Keratinocyte (primary cell): ENCODE measurements around the gene AMMECR1L. TPM values are rescaled to one million over a fixed set of nuclear protein-coding genes. Genes with fewer than 3 reads are reported as not detected.
A peak's percentile ranks its signal among the peaks of the same experiment; 100 is the strongest.
"Not testable (repeated sequence)": the region's sequence is repeated elsewhere in the genome, so short reads cannot be mapped to it uniquely, and the experiment has no call there.

Experiments
- DNase-seq: peaks from one replicate; pipeline ENCODE4 v3.0.0-alpha.2; 2011; ENCODE audit warnings: low read depth, missing footprints, low spot score
- FAIRE-seq: peaks from 2 replicates; lab custom pipeline; 2011; peaks lifted over from hg19 to GRCh38; lab: Jason Lieb, UNC
- H2AFZ ChIP-seq: 2 replicates; pipeline ENCODE4 v1.6.0; 2012; ENCODE audit warnings: low read length, control low read depth, inconsistent platforms; ENCODE audit not compliant: control insufficient read depth
- H3K27ac ChIP-seq: 2 replicates; pipeline ENCODE4 v1.5.1; 2011; ENCODE audit warnings: low read length; ENCODE audit not compliant: control insufficient read depth, insufficient read depth
- H3K27me3 ChIP-seq: 3 replicates; pipeline ENCODE4 v1.6.0; 2011; ENCODE audit warnings: low read length; ENCODE audit not compliant: control insufficient read depth, insufficient read depth; ENCODE audit errors: extremely low read depth
- H3K36me3 ChIP-seq, 2 experiments: 2 replicates in 1 of 2; 3 replicates in 1 of 2; pipeline ENCODE4 v1.5.1; 2011; ENCODE audit warnings: low read length in 2 of 2, mild to moderate bottlenecking in 1 of 2; ENCODE audit not compliant: control insufficient read depth in 2 of 2, insufficient read depth in 2 of 2; ENCODE audit errors: extremely low read depth in 1 of 2
- H3K4me1 ChIP-seq: 3 replicates; pipeline ENCODE4 v1.5.1; 2011; ENCODE audit warnings: low read length; ENCODE audit not compliant: control insufficient read depth, insufficient read depth; ENCODE audit errors: extremely low read depth
- H3K4me2 ChIP-seq: 3 replicates; pipeline ENCODE4 v1.6.0; 2011; ENCODE audit warnings: low read depth, low read length; ENCODE audit not compliant: control insufficient read depth, insufficient read depth; ENCODE audit errors: extremely low read depth
- H3K4me3 ChIP-seq, 3 experiments: fragments of 200-600 bp in 1 of 3; sonication (generic) in 1 of 3; 2 replicates in 2 of 3; 3 replicates in 1 of 3; pipeline ENCODE4 v1.5.1; 2011 to 2016; ENCODE audit warnings: low read length in 3 of 3, mild to moderate bottlenecking in 3 of 3, control low read depth in 2 of 3, inconsistent platforms in 1 of 3, low read depth in 1 of 3, mixed read lengths in 1 of 3, mixed run types in 1 of 3, moderate library complexity in 1 of 3; ENCODE audit not compliant: control insufficient read depth in 2 of 3, insufficient read depth in 2 of 3; ENCODE audit errors: extremely low read depth in 1 of 3
- H3K79me2 ChIP-seq: 2 replicates; pipeline ENCODE4 v1.6.0; 2012; ENCODE audit warnings: low read length; ENCODE audit not compliant: control insufficient read depth, insufficient read depth
- H3K9ac ChIP-seq: 3 replicates; pipeline ENCODE4 v1.6.0; 2011; ENCODE audit warnings: low read length; ENCODE audit not compliant: control insufficient read depth, insufficient read depth; ENCODE audit errors: extremely low read depth
- H3K9me1 ChIP-seq: 3 replicates; pipeline ENCODE4 v1.6.0; 2011; ENCODE audit warnings: low read length; ENCODE audit not compliant: control insufficient read depth, insufficient read depth; ENCODE audit errors: extremely low read depth
- H3K9me3 ChIP-seq: 2 replicates; pipeline ENCODE4 v1.5.1; 2012; ENCODE audit warnings: low read depth, low read length; ENCODE audit not compliant: control insufficient read depth
- H4K20me1 ChIP-seq: 3 replicates; pipeline ENCODE4 v1.6.0; 2011; ENCODE audit warnings: low read length; ENCODE audit not compliant: control insufficient read depth, insufficient read depth; ENCODE audit errors: extremely low read depth
- EZH2 ChIP-seq: IDR thresholded peaks from one replicate; pipeline ENCODE4 v1.6.1; 2012; ENCODE audit warnings: inconsistent platforms, mild to moderate bottlenecking, low read length, moderate library complexity
- dilution Hi-C: fragments of 300-500 bp; cut with MboI; formaldehyde crosslinking; loops from one replicate; pipeline ENCODE4 v1.7.0; 2020; ENCODE audit warnings: low sequenced_read_pairs; ENCODE audit not compliant: extremely low pct_ligation_motif_present
- polyA plus RNA-seq, 5 experiments: library from polyadenylated mRNA; depleted of rRNA in 3 of 5; stranded (reverse) in 3 of 5; stranded (forward) in 1 of 5; unstranded in 1 of 5; fragments of >200 nt; gene quantifications; 1 replicate in 1 of 5; 2 replicates in 3 of 5; 3 replicates in 1 of 5; pipeline versions ENCODE4 v1.2.1 to v1.2.3, GENCODE V29; 2011 to 2012; ENCODE audit warnings: missing spikeins in 2 of 5, low read depth in 1 of 5, low replicate concordance in 1 of 5
- TF ChIP-seq, protein P1 (sequence below), 3 experiments: IDR thresholded peaks in 1 of 3; conservative IDR thresholded peaks in 1 of 3; optimal IDR thresholded peaks in 1 of 3; 2 replicates in 2 of 3; 3 replicates in 1 of 3; pipeline versions ENCODE3 to v1.5.1; 2011; ENCODE audit warnings: low read length in 3 of 3, mild to moderate bottlenecking in 3 of 3, moderate library complexity in 2 of 3, control low read depth in 1 of 3, inconsistent platforms in 1 of 3; ENCODE audit not compliant: insufficient read depth in 2 of 3; ENCODE audit errors: extremely low read depth in 1 of 3

AMMECR1L gene
- polyA plus RNA-seq, 1 donor (not counting 4 experiments of a cell fraction or from before 2014, with no cell fraction given), result 16.8 TPM

DNA sequence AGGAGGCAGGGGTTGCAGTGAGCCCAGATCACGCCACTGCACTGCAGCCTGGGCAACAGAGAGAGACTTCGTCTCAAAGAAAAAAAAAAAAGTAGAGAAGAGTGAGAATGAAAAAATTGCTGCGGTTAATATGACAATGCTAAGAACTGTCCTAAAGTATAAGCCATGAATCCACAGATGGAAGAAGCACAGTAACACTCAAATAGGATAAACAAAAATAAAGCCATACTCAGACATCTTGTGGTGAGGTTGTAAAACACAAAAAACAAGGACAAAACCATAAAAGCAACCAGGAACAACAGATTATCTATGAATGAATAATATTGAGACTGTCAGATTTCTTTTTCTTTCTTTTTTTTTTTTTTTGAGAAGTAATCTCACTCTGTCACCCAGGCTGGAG lies 50.8 kb downstream of the AMMECR1L start:
- no peak for DNase-seq
- H3K27me3 ChIP-seq, result peaks cover 3% of the 10 kb centered on the region
- H3K4me1 ChIP-seq, result peaks cover 13% of the 10 kb centered on the region
- no peak overlapping the region for H3K9ac ChIP-seq
- H4K20me1 ChIP-seq, result no peaks in the 10 kb centered on the region
- H3K9me1 ChIP-seq, result no peaks in the 10 kb centered on the region
- no peaks in the 10 kb centered on the region for H3K9me3 ChIP-seq
- H3K4me3 ChIP-seq, result no peak overlapping the region
- no peaks in the 10 kb centered on the region for H3K79me2 ChIP-seq
- TF ChIP-seq, protein P1, sequence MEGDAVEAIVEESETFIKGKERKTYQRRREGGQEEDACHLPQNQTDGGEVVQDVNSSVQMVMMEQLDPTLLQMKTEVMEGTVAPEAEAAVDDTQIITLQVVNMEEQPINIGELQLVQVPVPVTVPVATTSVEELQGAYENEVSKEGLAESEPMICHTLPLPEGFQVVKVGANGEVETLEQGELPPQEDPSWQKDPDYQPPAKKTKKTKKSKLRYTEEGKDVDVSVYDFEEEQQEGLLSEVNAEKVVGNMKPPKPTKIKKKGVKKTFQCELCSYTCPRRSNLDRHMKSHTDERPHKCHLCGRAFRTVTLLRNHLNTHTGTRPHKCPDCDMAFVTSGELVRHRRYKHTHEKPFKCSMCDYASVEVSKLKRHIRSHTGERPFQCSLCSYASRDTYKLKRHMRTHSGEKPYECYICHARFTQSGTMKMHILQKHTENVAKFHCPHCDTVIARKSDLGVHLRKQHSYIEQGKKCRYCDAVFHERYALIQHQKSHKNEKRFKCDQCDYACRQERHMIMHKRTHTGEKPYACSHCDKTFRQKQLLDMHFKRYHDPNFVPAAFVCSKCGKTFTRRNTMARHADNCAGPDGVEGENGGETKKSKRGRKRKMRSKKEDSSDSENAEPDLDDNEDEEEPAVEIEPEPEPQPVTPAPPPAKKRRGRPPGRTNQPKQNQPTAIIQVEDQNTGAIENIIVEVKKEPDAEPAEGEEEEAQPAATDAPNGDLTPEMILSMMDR (optimal IDR thresholded peaks at IDR 0.05 in 1 of 3, IDR thresholded peaks at IDR 0.05 in 1 of 3, conservative IDR thresholded peaks at IDR 0.05 in 1 of 3; ENCODE audit: extremely low read depth in 1 of 3, insufficient read depth in 2 of 3, low read length in 3 of 3), result no peak
- no peak for TF ChIP-seq EZH2
- H3K4me2 ChIP-seq, result no peak overlapping the region
- FAIRE-seq, result no peak
- no peak overlapping the region for H2AFZ ChIP-seq
- dilution Hi-C loops, result no loop called here
- H3K27ac ChIP-seq, result no peak overlapping the region
- H3K36me3 ChIP-seq, result no peaks in the 10 kb centered on the region

DNA sequence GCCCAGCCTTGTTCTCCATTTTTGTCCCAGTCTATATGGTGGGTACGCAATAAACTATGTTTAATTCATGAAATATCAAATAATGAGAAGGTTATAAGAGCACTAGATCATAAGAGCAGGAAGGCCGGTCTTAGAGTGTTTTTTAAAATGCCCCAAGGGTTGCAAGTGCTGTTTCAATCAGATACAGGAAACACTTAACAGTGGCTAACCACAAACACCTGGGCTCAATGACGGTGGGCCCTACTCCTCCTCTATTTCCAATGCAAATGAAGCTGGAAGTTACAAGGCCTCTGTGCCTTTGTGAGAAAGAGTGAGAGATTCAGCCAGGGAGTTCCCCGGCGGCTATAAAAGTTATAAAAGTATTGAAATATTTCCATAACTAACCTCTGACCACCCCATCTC lies 55.9 kb downstream of the AMMECR1L start:
- H3K4me3 ChIP-seq, result no peak overlapping the region
- TF ChIP-seq EZH2, result no peak
- TF ChIP-seq, protein P1 (optimal IDR thresholded peaks at IDR 0.05 in 1 of 3, IDR thresholded peaks at IDR 0.05 in 1 of 3, conservative IDR thresholded peaks at IDR 0.05 in 1 of 3; ENCODE audit: extremely low read depth in 1 of 3, insufficient read depth in 2 of 3, low read length in 3 of 3), result no peak
- no peaks in the 10 kb centered on the region for H3K9me1 ChIP-seq
- DNase-seq (peak; percentile 54), FAIRE-seq (peak; percentile 63)
- no peaks in the 10 kb centered on the region for H3K79me2 ChIP-seq
- H3K9me3 ChIP-seq, result peaks cover 6% of the 10 kb centered on the region
- no peaks in the 10 kb centered on the region for H3K36me3 ChIP-seq
- H3K4me2 ChIP-seq, result no peak overlapping the region
- H3K4me1 ChIP-seq, result peaks cover 19% of the 10 kb centered on the region
- H4K20me1 ChIP-seq, result no peaks in the 10 kb centered on the region
- peaks cover 5% of the 10 kb centered on the region for H3K27me3 ChIP-seq
- H3K9ac ChIP-seq, result peak overlapping the region; percentile 38
- peak overlapping the region; percentile 47 for H3K27ac ChIP-seq
- H2AFZ ChIP-seq, result no peak overlapping the region
- dilution Hi-C loops, result no loop called here

DNA sequence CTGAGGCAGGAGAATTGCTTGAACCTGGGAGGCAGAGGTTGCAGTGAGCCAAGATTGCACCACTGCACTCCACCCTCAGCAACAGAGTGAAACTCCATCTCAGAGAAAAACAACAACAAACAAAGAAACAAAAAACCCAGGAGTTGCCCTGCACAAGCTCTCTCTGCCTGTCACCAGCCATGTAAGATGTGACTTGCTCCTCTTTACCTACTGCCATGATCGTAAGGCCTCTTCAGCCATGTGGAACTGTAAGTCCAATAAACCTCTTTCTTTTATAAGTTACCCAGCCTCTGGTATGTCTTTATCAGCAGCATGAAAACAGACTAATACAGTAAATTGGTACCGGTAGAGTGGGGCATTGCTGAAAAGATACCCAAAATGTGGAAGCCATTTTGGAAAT lies 59.0 kb downstream of the AMMECR1L start:
- DNase-seq, H2AFZ ChIP-seq, FAIRE-seq, H3K9me1 ChIP-seq, H3K27me3 ChIP-seq, H3K36me3 ChIP-seq, H3K79me2 ChIP-seq, H3K4me3 ChIP-seq, dilution Hi-C loops, H3K4me2 ChIP-seq, H3K27ac ChIP-seq, H3K9ac ChIP-seq, H4K20me1 ChIP-seq, H3K9me3 ChIP-seq: not testable (repeated sequence)
- peaks cover 19% of the 10 kb centered on the region for H3K4me1 ChIP-seq
